ENCODE results near the gene SEC16B.

SEC16B gene

DNA sequence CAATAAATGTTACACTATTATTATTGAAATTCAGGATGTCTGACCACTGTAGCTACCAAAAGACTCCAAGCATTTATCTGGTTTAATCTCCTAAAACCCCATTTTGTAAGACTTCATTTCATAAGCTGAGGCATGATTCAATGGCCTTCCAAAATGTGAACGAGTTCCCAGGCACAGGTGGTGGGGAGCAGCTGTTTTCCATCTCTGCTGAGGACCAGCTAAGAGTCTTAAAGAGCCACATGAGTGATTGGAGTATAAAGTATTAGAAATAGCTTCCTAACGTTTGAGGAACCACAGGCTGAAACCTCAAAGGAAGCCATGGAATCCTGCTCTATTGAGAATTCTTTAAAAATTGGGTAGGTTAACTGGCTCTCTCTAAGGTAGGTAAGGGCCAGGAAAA lies 44.9 kb downstream of the SEC16B start:
- no peaks in the 10 kb centered on the region for H4K20me1 ChIP-seq (ENCODE audit: low read depth, low read length)
- no peak overlapping the region for H3K4me2 ChIP-seq (ENCODE audit: low read depth, low read length, poor library complexity, severe bottlenecking)
- TF ChIP-seq CTCF (IDR thresholded peaks at IDR 0.05; ENCODE audit: insufficient read depth, low read length, poor library complexity, severe bottlenecking) (no peak), EZH2phosphoT487 (conservative IDR thresholded peaks at IDR 0.05; ENCODE audit: low read length) (no peak)
- H3K79me2 ChIP-seq (ENCODE audit: insufficient read depth, low read length) = no peaks in the 10 kb centered on the region
- H3K9ac ChIP-seq (ENCODE audit: low read length) = no peak overlapping the region
- no peak overlapping the region for H3K27ac ChIP-seq (ENCODE audit: low read depth, low read length)
- H3F3A ChIP-seq (ENCODE audit: insufficient read depth) = no peaks in the 10 kb centered on the region
- H3K27me3 ChIP-seq (ENCODE audit: low read length) = no peaks in the 10 kb centered on the region
- no peaks in the 10 kb centered on the region for H3K9me2 ChIP-seq (replicated peaks; ENCODE audit: insufficient read depth, low read length)
- no peak overlapping the region for H3K4me3 ChIP-seq (ENCODE audit: insufficient read depth, low read length, poor library complexity, severe bottlenecking)
- no peaks in the 10 kb centered on the region for H3K36me3 ChIP-seq (ENCODE audit: low read length)
- H2AFZ ChIP-seq (ENCODE audit: low read depth, low read length, severe bottlenecking) = no peak overlapping the region
- no peaks in the 10 kb centered on the region for H3K9me3 ChIP-seq (ENCODE audit: insufficient read depth, low read length)

DNA sequence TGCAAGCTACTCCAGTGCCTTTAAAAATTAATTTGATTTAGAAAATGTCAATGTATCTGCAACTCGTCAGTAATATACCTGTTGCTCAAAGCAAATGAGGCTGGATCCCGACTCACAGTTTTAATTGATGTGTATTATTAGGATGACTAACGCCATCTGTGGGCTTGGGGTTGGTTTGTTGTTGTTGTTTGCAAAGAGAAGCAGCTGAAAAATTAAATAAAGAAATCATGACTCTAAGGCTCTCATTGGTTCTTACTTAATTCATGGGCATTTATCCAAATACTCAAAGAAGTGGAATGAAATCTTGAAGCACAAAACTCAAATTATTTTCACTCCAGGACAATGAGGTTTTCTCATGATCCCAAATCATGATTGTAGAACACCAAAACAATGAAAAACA lies 46.4 kb downstream of the SEC16B start:
- Histone ChIP-seq H3K27me3 (ENCODE audit: low read length) (no peaks in the 10 kb centered on the region), H3K4me2 (ENCODE audit: low read depth, low read length, poor library complexity, severe bottlenecking) (no peak overlapping the region), H2AFZ (ENCODE audit: low read depth, low read length, severe bottlenecking) (no peak overlapping the region), H3K9ac (ENCODE audit: low read length) (no peak overlapping the region), H3K4me3 (ENCODE audit: insufficient read depth, low read length, poor library complexity, severe bottlenecking) (no peak overlapping the region), H4K20me1 (ENCODE audit: low read depth, low read length) (no peaks in the 10 kb centered on the region), H3K36me3 (ENCODE audit: low read length) (no peaks in the 10 kb centered on the region), H3K27ac (ENCODE audit: low read depth, low read length) (no peak overlapping the region), H3F3A (ENCODE audit: insufficient read depth) (no peaks in the 10 kb centered on the region), H3K9me2 (replicated peaks; ENCODE audit: insufficient read depth, low read length) (no peaks in the 10 kb centered on the region), H3K79me2 (ENCODE audit: insufficient read depth, low read length) (no peaks in the 10 kb centered on the region), H3K9me3 (ENCODE audit: insufficient read depth, low read length) (no peaks in the 10 kb centered on the region)
- no peak for TF ChIP-seq CTCF (IDR thresholded peaks at IDR 0.05; ENCODE audit: insufficient read depth, low read length, poor library complexity, severe bottlenecking)
- no peak for TF ChIP-seq EZH2phosphoT487 (conservative IDR thresholded peaks at IDR 0.05; ENCODE audit: low read length)

DNA sequence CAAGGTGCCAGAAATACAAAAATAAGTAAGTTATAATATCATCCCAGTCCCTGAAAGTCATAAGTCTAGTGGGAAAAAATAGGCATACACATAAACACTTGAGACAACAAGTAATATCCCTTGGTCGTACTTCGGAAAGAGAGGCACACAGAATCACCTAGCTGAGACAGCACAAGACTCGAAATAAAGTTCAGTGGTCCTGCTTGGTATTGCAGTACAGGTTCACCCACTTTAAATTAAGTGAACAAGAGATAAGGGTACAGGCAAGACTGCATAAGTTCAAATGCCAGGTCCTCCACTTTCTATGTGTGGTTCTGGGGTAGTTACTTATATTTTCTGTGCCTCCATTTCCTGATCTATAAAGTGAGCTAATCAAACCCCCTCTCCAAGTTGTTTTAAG lies 47.6 kb downstream of the SEC16B start:
- Histone ChIP-seq H3K4me2 (ENCODE audit: low read depth, low read length, poor library complexity, severe bottlenecking) (no peak overlapping the region), H3K27ac (ENCODE audit: low read depth, low read length) (no peak overlapping the region), H2AFZ (ENCODE audit: low read depth, low read length, severe bottlenecking) (no peak overlapping the region), H3K27me3 (ENCODE audit: low read length) (no peaks in the 10 kb centered on the region), H3K36me3 (ENCODE audit: low read length) (no peaks in the 10 kb centered on the region), H4K20me1 (ENCODE audit: low read depth, low read length) (no peaks in the 10 kb centered on the region), H3K9me2 (replicated peaks; ENCODE audit: insufficient read depth, low read length) (no peaks in the 10 kb centered on the region), H3K9me3 (ENCODE audit: insufficient read depth, low read length) (no peaks in the 10 kb centered on the region), H3K79me2 (ENCODE audit: insufficient read depth, low read length) (no peaks in the 10 kb centered on the region), H3F3A (ENCODE audit: insufficient read depth) (no peaks in the 10 kb centered on the region), H3K9ac (ENCODE audit: low read length) (no peak overlapping the region), H3K4me3 (ENCODE audit: insufficient read depth, low read length, poor library complexity, severe bottlenecking) (no peak overlapping the region)
- no peak for TF ChIP-seq EZH2phosphoT487 (conservative IDR thresholded peaks at IDR 0.05; ENCODE audit: low read length)
- TF ChIP-seq CTCF (IDR thresholded peaks at IDR 0.05; ENCODE audit: insufficient read depth, low read length, poor library complexity, severe bottlenecking) = no peak

DNA sequence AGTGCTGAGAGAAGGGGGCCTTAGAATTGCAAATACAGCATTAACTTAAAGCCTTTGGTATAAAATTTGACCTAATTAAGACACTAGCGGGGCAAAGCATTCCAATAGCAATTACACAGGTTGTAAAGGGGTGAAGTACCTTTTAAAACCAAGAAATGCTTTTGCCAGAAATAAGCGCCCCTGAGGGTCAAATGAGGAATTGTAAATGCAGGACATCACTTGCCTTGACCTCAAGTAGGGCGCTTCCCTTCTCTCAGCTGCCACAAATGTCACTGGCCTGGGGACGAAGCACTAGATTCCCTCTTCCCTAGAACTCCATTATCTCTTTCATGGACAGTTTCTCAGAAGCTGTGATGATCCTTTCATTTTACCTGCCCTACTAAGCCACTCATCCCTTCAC lies 48.3 kb downstream of the SEC16B start:
- no peaks in the 10 kb centered on the region for H3K27me3 ChIP-seq (ENCODE audit: low read length)
- H3K27ac ChIP-seq (ENCODE audit: low read depth, low read length) = no peak overlapping the region
- no peak for TF ChIP-seq CTCF (IDR thresholded peaks at IDR 0.05; ENCODE audit: insufficient read depth, low read length, poor library complexity, severe bottlenecking)
- TF ChIP-seq EZH2phosphoT487 (conservative IDR thresholded peaks at IDR 0.05; ENCODE audit: low read length) = no peak
- H4K20me1 ChIP-seq (ENCODE audit: low read depth, low read length) = no peaks in the 10 kb centered on the region
- no peaks in the 10 kb centered on the region for H3K79me2 ChIP-seq (ENCODE audit: insufficient read depth, low read length)
- H3F3A ChIP-seq (ENCODE audit: insufficient read depth) = no peaks in the 10 kb centered on the region
- no peaks in the 10 kb centered on the region for H3K36me3 ChIP-seq (ENCODE audit: low read length)
- no peak overlapping the region for H3K4me3 ChIP-seq (ENCODE audit: insufficient read depth, low read length, poor library complexity, severe bottlenecking)
- H3K4me2 ChIP-seq (ENCODE audit: low read depth, low read length, poor library complexity, severe bottlenecking) = no peak overlapping the region
- H2AFZ ChIP-seq (ENCODE audit: low read depth, low read length, severe bottlenecking) = no peak overlapping the region
- no peaks in the 10 kb centered on the region for H3K9me2 ChIP-seq (replicated peaks; ENCODE audit: insufficient read depth, low read length)
- H3K9ac ChIP-seq (ENCODE audit: low read length) = no peak overlapping the region
- no peaks in the 10 kb centered on the region for H3K9me3 ChIP-seq (ENCODE audit: insufficient read depth, low read length)

Data from SU-DHL-6 (cell line).